Stomach (tissue), 9 donors: Measurements from ENCODE around the gene SERPINB10. TPM values are rescaled to one million over a fixed set of nuclear protein-coding genes. Genes with fewer than 3 reads are reported as not detected.

Experiments
- DNase-seq, 2 donors: peaks; one replicate each; pipeline versions ENCODE4 v3.0.0 to v3.0.0-alpha.2; 2013 to 2019
- H3K27ac ChIP-seq, 5 donors: fragments of 200-600 bp in 4 of 5; sonication (generic) in 4 of 5; one replicate each; pipeline ENCODE4 v1.5.1; 2013 to 2019; ENCODE audit warnings: mild to moderate bottlenecking in 1 of 5, moderate library complexity in 1 of 5
- H3K27me3 ChIP-seq, 3 donors: fragments of 200-600 bp; sonication (generic); one replicate each; pipeline ENCODE4 v1.5.1; 2017 to 2019; ENCODE audit warnings: mixed run types in 1 of 3
- H3K36me3 ChIP-seq, 4 donors: fragments of 200-600 bp; sonication (generic); 1 replicate in 3 of 4; 2 replicates in 1 of 4; pipeline ENCODE4 v1.5.1; 2016 to 2019
- H3K4me1 ChIP-seq, 4 donors: fragments of 200-600 bp; sonication (generic); one replicate each; pipeline ENCODE4 v1.5.1; 2016 to 2019
- H3K4me3 ChIP-seq, 4 donors: fragments of 200-600 bp; sonication (generic) in 3 of 4; one replicate each; pipeline ENCODE4 v1.5.1; 2016 to 2019; ENCODE audit warnings: mild to moderate bottlenecking in 1 of 4
- H3K9me3 ChIP-seq, 4 donors: fragments of 200-600 bp; sonication (generic); one replicate each; pipeline ENCODE4 v1.5.1; 2016 to 2019
- CTCF ChIP-seq, 7 experiments: fragments of 450-650 bp in 4 of 7; fragments of 200-600 bp in 3 of 7; sonication (generic) in 3 of 7; IDR thresholded peaks; one replicate each; pipeline ENCODE4 v1.5.1; 2016 to 2019; ENCODE audit warnings: antibody characterized with exemption in 7 of 7, control low read depth in 2 of 7, mild to moderate bottlenecking in 1 of 7
- EP300 ChIP-seq: sonication (generic); formaldehyde crosslinking; IDR thresholded peaks from one replicate; pipeline ENCODE4 v1.6.1; 2017; ENCODE audit warnings: antibody characterized with exemption
- POLR2A ChIP-seq, 4 donors: fragments of 450-650 bp; IDR thresholded peaks; one replicate each; pipeline ENCODE4 v1.6.1; 2016; ENCODE audit warnings: antibody characterized with exemption in 4 of 4, control low read depth in 2 of 4, mild to moderate bottlenecking in 1 of 4, moderate library complexity in 1 of 4
- POLR2AphosphoS5 ChIP-seq, 3 donors: sonication (generic); formaldehyde crosslinking; IDR thresholded peaks; one replicate each; pipeline ENCODE4 v1.6.1; 2016; ENCODE audit warnings: antibody characterized with exemption in 3 of 3
- WGBS, 5 donors: extraction: QIAGEN DNeasy Blood & Tissue Kit in 3 of 5; methylation state at CpG; one replicate each; pipeline versions ENCODE4 v1.1.5 to v1.1.7; 2013 to 2018; 5-methylcytosine and 5-hydroxymethylcytosine counted together
- intact Hi-C: fragments of 100-400 bp; cut with DNase I; formaldehyde crosslinking; loops from one replicate; pipeline ENCODE4 v1.15.1; 2023; ENCODE audit warnings: low total_unique reads
- polyA plus RNA-seq, 3 donors: library from polyadenylated mRNA; stranded (reverse); fragments of 200-250 nt; gene quantifications; one replicate each; pipeline ENCODE4 v1.2.3, GENCODE V29; 2013
- total RNA-seq, 5 donors: library from RNA; depleted of rRNA; stranded (reverse); fragments of >200 nt; gene quantifications; one replicate each; pipeline versions ENCODE4 v1.1.0 to v1.2.3, GENCODE V29; 2014 to 2016
- donor health status: healthy with polysubstance abuse.
- donor health status: Bipolar disorder and iron deficiency.
- donor health status: healthy.

The SERPINB10 gene
- total and polyA plus RNA-seq, 8 donors, result 0.10 to 0.73 TPM; not detected in 6

GRCh38 chr18:63964908-63965307, 57.1 kb downstream of the SERPINB10 start:
- Histone ChIP-seq H3K9me3 (no peaks in the 10 kb centered on the region), H3K36me3 (no peaks in the 10 kb centered on the region), H3K4me3 (no peak overlapping the region), H3K27me3 (peaks cover 0 to 14% (median 0%) of the 10 kb centered on the region in 3 donors), H3K4me1 (peaks cover 0 to 18% (median 8%) of the 10 kb centered on the region in 4 donors), H3K27ac (no peak overlapping the region)
- TF ChIP-seq POLR2A (IDR thresholded peaks at IDR 0.05), result no peak
- no peak for TF ChIP-seq POLR2AphosphoS5 (IDR thresholded peaks at IDR 0.05)
- no peak for TF ChIP-seq CTCF (IDR thresholded peaks at IDR 0.05)
- no peak for TF ChIP-seq EP300
- intact Hi-C loops, result no loop called here
- DNase-seq, result no peak

- TF ChIP-seq CTCF (IDR thresholded peaks at IDR 0.05) (no peak), EP300 (no peak), POLR2AphosphoS5 (IDR thresholded peaks at IDR 0.05) (no peak), POLR2A (IDR thresholded peaks at IDR 0.05) (no peak)
- WGBS, 5 donors, result 83 to 86% (median 84%) methylated on average over 5 of the region's 5 CpGs
These were observed 58.1 kb downstream of the SERPINB10 start for GRCh38 chr18:63965716-63966330.

GRCh38 chr18:63969942-63970808, 62.4 kb downstream of the SERPINB10 start, which contains the start of gene SERPINB8:
SERPINB8 (plus strand) TSS chr18:63970081; CDS start chr18:63978309, 8,228 bp downstream.
- Histone ChIP-seq H3K27me3 (no peaks in the 10 kb centered on the region), H3K36me3 (no peaks in the 10 kb centered on the region), H3K9me3 (no peaks in the 10 kb centered on the region), H3K27ac (peak within 1 kb of the TSS; percentile 95 to 100 (median 96)), H3K4me3 (peak within 1 kb of the TSS; percentile 66 to 77 (median 70)), H3K4me1 (peaks cover 9 to 27% (median 15%) of the 10 kb centered on the region in 4 donors)
- TF ChIP-seq CTCF (IDR thresholded peaks at IDR 0.05) (no peak), POLR2AphosphoS5 (IDR thresholded peaks at IDR 0.05) (peak; percentile 93 to 97 (median 95)), EP300 (no peak), POLR2A (IDR thresholded peaks at IDR 0.05) (peak in 2 of 4 donors; percentile 83 to 94)
- 0% methylated on average over 42 to 62 of the region's 62 CpGs for WGBS, 5 donors
- peak; percentile 94 to 98 for DNase-seq
- intact Hi-C loops, result no loop called here

More at GRCh38 chr18:63965716-63966330, 58.1 kb downstream of the SERPINB10 start:
- Histone ChIP-seq H3K4me1 (peaks cover 2 to 20% (median 9%) of the 10 kb centered on the region in 4 donors), H3K27ac (no peak overlapping the region), H3K4me3 (no peak overlapping the region), H3K9me3 (no peaks in the 10 kb centered on the region), H3K36me3 (no peaks in the 10 kb centered on the region), H3K27me3 (peaks cover 0 to 14% (median 0%) of the 10 kb centered on the region in 3 donors)
- DNase-seq, result no peak
- intact Hi-C loops, result no loop called here

- WGBS, 5 donors, result 16 to 29% (median 20%) methylated on average over 18 of the region's 18 CpGs
- no peaks in the 10 kb centered on the region for H3K36me3 ChIP-seq
- no peaks in the 10 kb centered on the region for H3K27me3 ChIP-seq
- H3K27ac ChIP-seq, result peak overlapping the region; percentile 95 to 100 (median 96)
- intact Hi-C loops, result no loop called here
- H3K4me1 ChIP-seq, result peaks cover 9 to 28% (median 15%) of the 10 kb centered on the region in 4 donors
- DNase-seq, result peak in 1 of 2 donors; percentile 81
- peak overlapping the region; percentile 66 to 77 (median 70) for H3K4me3 ChIP-seq
- no peak for TF ChIP-seq EP300
- TF ChIP-seq POLR2AphosphoS5 (IDR thresholded peaks at IDR 0.05), result no peak
- no peak for TF ChIP-seq CTCF (IDR thresholded peaks at IDR 0.05)
- no peak for TF ChIP-seq POLR2A (IDR thresholded peaks at IDR 0.05)
- H3K9me3 ChIP-seq, result no peaks in the 10 kb centered on the region
These were observed 63.0 kb downstream of the SERPINB10 start for GRCh38 chr18:63970809-63971205.
